Measurements from ENCODE around the gene FOSL1.

DNA sequence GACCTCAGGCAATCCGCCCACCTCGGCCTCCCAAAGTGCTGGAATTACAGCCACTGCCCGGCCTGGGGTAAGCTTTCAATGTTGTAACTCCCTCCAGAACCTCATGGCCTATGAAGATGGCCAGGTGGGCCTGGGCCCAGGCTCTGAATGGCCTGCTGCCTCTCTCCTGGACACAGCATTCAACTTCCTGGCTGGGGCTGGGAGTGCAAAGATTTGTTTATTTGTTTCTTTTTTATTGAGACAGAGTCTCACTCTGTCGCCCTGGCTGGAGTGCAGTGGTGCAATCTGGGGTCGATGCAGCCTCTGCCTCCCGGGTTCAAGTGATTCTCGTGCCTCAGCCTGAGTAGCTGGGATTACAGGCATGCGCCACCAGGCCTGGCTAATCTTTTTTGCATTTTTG is 44.6 kb upstream of the FOSL1 start:
- TF ChIP-seq, protein P1, sequence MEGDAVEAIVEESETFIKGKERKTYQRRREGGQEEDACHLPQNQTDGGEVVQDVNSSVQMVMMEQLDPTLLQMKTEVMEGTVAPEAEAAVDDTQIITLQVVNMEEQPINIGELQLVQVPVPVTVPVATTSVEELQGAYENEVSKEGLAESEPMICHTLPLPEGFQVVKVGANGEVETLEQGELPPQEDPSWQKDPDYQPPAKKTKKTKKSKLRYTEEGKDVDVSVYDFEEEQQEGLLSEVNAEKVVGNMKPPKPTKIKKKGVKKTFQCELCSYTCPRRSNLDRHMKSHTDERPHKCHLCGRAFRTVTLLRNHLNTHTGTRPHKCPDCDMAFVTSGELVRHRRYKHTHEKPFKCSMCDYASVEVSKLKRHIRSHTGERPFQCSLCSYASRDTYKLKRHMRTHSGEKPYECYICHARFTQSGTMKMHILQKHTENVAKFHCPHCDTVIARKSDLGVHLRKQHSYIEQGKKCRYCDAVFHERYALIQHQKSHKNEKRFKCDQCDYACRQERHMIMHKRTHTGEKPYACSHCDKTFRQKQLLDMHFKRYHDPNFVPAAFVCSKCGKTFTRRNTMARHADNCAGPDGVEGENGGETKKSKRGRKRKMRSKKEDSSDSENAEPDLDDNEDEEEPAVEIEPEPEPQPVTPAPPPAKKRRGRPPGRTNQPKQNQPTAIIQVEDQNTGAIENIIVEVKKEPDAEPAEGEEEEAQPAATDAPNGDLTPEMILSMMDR (IDR thresholded peaks at IDR 0.05): no peak
- TF ChIP-seq KAT7 (CRISPR knock-in tag; IDR thresholded peaks at IDR 0.05; ENCODE audit: borderline replicate concordance): no peak
- TF ChIP-seq, protein P2, sequence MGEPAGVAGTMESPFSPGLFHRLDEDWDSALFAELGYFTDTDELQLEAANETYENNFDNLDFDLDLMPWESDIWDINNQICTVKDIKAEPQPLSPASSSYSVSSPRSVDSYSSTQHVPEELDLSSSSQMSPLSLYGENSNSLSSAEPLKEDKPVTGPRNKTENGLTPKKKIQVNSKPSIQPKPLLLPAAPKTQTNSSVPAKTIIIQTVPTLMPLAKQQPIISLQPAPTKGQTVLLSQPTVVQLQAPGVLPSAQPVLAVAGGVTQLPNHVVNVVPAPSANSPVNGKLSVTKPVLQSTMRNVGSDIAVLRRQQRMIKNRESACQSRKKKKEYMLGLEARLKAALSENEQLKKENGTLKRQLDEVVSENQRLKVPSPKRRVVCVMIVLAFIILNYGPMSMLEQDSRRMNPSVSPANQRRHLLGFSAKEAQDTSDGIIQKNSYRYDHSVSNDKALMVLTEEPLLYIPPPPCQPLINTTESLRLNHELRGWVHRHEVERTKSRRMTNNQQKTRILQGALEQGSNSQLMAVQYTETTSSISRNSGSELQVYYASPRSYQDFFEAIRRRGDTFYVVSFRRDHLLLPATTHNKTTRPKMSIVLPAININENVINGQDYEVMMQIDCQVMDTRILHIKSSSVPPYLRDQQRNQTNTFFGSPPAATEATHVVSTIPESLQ (CRISPR knock-in tag; IDR thresholded peaks at IDR 0.05): no peak
- no peak for TF ChIP-seq CREB1 (CRISPR knock-in tag; IDR thresholded peaks at IDR 0.05)
- TF ChIP-seq, protein P3, sequence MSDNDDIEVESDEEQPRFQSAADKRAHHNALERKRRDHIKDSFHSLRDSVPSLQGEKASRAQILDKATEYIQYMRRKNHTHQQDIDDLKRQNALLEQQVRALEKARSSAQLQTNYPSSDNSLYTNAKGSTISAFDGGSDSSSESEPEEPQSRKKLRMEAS (CRISPR knock-in tag; IDR thresholded peaks at IDR 0.05): no peak
- TF ChIP-seq ZNF317 (CRISPR knock-in tag; IDR thresholded peaks at IDR 0.05; ENCODE audit: borderline replicate concordance, low read depth): no peak
- TF ChIP-seq, protein P4, sequence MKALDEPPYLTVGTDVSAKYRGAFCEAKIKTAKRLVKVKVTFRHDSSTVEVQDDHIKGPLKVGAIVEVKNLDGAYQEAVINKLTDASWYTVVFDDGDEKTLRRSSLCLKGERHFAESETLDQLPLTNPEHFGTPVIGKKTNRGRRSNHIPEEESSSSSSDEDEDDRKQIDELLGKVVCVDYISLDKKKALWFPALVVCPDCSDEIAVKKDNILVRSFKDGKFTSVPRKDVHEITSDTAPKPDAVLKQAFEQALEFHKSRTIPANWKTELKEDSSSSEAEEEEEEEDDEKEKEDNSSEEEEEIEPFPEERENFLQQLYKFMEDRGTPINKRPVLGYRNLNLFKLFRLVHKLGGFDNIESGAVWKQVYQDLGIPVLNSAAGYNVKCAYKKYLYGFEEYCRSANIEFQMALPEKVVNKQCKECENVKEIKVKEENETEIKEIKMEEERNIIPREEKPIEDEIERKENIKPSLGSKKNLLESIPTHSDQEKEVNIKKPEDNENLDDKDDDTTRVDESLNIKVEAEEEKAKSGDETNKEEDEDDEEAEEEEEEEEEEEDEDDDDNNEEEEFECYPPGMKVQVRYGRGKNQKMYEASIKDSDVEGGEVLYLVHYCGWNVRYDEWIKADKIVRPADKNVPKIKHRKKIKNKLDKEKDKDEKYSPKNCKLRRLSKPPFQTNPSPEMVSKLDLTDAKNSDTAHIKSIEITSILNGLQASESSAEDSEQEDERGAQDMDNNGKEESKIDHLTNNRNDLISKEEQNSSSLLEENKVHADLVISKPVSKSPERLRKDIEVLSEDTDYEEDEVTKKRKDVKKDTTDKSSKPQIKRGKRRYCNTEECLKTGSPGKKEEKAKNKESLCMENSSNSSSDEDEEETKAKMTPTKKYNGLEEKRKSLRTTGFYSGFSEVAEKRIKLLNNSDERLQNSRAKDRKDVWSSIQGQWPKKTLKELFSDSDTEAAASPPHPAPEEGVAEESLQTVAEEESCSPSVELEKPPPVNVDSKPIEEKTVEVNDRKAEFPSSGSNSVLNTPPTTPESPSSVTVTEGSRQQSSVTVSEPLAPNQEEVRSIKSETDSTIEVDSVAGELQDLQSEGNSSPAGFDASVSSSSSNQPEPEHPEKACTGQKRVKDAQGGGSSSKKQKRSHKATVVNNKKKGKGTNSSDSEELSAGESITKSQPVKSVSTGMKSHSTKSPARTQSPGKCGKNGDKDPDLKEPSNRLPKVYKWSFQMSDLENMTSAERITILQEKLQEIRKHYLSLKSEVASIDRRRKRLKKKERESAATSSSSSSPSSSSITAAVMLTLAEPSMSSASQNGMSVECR (CRISPR knock-in tag; IDR thresholded peaks at IDR 0.05; ENCODE audit: borderline replicate concordance): no peak
- TF ChIP-seq, protein P5, sequence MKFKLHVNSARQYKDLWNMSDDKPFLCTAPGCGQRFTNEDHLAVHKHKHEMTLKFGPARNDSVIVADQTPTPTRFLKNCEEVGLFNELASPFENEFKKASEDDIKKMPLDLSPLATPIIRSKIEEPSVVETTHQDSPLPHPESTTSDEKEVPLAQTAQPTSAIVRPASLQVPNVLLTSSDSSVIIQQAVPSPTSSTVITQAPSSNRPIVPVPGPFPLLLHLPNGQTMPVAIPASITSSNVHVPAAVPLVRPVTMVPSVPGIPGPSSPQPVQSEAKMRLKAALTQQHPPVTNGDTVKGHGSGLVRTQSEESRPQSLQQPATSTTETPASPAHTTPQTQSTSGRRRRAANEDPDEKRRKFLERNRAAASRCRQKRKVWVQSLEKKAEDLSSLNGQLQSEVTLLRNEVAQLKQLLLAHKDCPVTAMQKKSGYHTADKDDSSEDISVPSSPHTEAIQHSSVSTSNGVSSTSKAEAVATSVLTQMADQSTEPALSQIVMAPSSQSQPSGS (CRISPR knock-in tag; IDR thresholded peaks at IDR 0.05; ENCODE audit: borderline replicate concordance, low read depth): no peak
- TF ChIP-seq NFATC4 (CRISPR knock-in tag; IDR thresholded peaks at IDR 0.05): no peak
- TF ChIP-seq, protein P6, sequence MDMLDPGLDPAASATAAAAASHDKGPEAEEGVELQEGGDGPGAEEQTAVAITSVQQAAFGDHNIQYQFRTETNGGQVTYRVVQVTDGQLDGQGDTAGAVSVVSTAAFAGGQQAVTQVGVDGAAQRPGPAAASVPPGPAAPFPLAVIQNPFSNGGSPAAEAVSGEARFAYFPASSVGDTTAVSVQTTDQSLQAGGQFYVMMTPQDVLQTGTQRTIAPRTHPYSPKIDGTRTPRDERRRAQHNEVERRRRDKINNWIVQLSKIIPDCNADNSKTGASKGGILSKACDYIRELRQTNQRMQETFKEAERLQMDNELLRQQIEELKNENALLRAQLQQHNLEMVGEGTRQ (CRISPR knock-in tag; IDR thresholded peaks at IDR 0.05): no peak
